ENCODE results near the gene DMTF1. TPM values are rescaled to one million over a fixed set of nuclear protein-coding genes. Genes with fewer than 3 reads are reported as not detected.

DMTF1 gene
- total and polyA plus RNA-seq, 7 donors: 8.3 to 25.3 (median 16.8) TPM

DNA sequence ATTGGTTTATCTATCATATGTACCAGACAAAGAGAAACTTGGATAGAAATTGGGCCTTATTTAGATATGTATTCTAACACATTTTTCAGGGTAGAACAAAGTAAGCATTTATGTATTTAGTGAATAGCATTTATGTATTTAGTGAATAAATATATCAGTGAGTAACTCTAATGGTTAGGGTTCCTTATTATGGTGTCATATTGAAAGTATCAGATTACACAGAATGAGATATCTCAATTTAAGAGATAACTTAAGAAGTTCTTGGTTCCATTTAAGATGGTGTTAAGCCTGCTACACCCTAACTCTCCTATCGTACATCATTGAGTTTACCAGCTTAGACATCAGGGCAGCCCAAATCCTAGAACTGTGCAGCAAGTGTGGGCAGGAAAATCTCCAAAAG, 35.9 kb upstream of the DMTF1 start:
- no peak for DNase-seq
- no peaks in the 10 kb centered on the region for H3K36me3 ChIP-seq (ENCODE audit: insufficient read depth in 1 of 2, low read depth in 1 of 2)
- H3K27me3 ChIP-seq (ENCODE audit: insufficient read depth in 3 of 3, low read length in 2 of 3): no peaks in the 10 kb centered on the region
- no peaks in the 10 kb centered on the region for H3K9me3 ChIP-seq
- TF ChIP-seq, protein P1, sequence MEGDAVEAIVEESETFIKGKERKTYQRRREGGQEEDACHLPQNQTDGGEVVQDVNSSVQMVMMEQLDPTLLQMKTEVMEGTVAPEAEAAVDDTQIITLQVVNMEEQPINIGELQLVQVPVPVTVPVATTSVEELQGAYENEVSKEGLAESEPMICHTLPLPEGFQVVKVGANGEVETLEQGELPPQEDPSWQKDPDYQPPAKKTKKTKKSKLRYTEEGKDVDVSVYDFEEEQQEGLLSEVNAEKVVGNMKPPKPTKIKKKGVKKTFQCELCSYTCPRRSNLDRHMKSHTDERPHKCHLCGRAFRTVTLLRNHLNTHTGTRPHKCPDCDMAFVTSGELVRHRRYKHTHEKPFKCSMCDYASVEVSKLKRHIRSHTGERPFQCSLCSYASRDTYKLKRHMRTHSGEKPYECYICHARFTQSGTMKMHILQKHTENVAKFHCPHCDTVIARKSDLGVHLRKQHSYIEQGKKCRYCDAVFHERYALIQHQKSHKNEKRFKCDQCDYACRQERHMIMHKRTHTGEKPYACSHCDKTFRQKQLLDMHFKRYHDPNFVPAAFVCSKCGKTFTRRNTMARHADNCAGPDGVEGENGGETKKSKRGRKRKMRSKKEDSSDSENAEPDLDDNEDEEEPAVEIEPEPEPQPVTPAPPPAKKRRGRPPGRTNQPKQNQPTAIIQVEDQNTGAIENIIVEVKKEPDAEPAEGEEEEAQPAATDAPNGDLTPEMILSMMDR (IDR thresholded peaks at IDR 0.05): no peak
- intact Hi-C loops (cut with DNase I): no loop called here
- 80 to 97% (median 95%) methylated on average over 1 of the region's 1 CpG for WGBS, 3 donors
- ATAC-seq: no peak
- H3K4me1 ChIP-seq: no peaks in the 10 kb centered on the region
- no peak overlapping the region for H3K4me3 ChIP-seq
- no peak overlapping the region for H3K27ac ChIP-seq

DNA sequence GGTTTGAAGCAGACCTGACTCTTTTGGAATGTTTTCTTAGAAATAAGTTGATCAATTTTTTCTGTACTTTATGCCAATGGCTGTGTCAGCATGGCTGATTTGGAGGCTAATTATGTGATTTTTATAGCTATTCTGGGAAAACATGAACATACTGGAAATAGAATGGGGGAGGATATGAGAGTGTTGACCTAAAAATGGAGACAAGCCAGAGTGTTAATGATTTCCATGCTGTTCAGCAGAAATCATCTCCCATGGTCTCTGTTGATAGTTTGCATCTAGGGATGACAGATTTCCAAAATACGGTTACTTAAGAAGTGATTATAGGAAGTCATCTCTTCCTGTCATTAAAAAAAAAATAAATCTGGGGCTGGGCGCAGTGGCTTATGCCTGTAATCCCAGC, 32.7 kb upstream of the DMTF1 start:
- 46 to 63% (median 50%) methylated on average over 2 of the region's 2 CpGs for WGBS, 3 donors
- intact Hi-C loops (cut with DNase I): no loop called here
- Histone ChIP-seq H3K27me3 (ENCODE audit: insufficient read depth in 3 of 3, low read length in 2 of 3) (no peaks in the 10 kb centered on the region), H3K4me3 (no peak overlapping the region), H3K27ac (no peak overlapping the region), H3K4me1 (no peaks in the 10 kb centered on the region), H3K36me3 (ENCODE audit: insufficient read depth in 1 of 2, low read depth in 1 of 2) (no peaks in the 10 kb centered on the region), H3K9me3 (no peaks in the 10 kb centered on the region)
- no peak for DNase-seq
- TF ChIP-seq, protein P1 (IDR thresholded peaks at IDR 0.05): no peak
- no peak for ATAC-seq

DNA sequence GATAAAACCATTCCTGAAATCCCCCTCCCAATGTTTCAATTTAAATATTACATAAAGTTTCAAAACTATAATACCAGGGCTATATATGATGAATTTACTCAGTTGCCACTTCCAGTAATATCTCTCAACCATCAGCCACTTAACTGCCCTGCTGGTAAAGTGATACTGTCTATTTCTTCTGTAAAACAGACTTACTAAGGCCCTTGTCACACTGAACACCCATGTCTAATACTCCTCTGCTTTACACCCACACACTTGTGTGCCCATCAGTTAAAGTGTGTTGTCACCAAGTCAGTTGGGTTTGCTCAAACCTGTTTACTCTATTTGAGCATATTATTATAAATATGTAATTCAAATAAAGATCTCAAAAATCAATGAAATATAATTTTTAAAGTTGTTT, 29.1 kb upstream of the DMTF1 start:
- TF ChIP-seq, protein P1 (IDR thresholded peaks at IDR 0.05): no peak

DNA sequence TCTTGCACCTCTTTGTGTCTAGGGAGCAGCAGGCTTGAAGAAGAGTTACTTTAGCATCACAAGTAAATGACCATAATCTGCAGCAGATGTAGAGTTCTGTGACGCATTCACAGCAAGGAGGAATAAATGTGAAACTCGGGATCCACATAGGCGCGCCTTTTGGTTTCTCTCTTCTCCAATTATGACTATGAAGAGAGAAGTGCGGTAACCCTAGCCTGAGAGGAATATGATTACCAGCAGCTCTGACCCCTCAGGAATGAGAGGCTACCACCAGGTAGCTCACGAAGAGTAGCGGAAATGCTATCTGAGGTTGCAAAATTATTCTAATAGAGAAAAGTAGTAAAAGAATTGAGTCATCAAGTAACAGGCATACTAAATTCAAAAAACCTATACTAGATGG, 25.2 kb upstream of the DMTF1 start:
- no peaks in the 10 kb centered on the region for H3K9me3 ChIP-seq
- TF ChIP-seq, protein P1 (IDR thresholded peaks at IDR 0.05): no peak
- no peaks in the 10 kb centered on the region for H3K27me3 ChIP-seq (ENCODE audit: insufficient read depth in 3 of 3, low read length in 2 of 3)
- ATAC-seq (no peak), DNase-seq (no peak)
- no peak overlapping the region for H3K27ac ChIP-seq
- WGBS, 3 donors: 95 to 97% (median 95%) methylated on average over 7 of the region's 7 CpGs
- H3K4me1 ChIP-seq: no peaks in the 10 kb centered on the region
- H3K4me3 ChIP-seq: no peak overlapping the region
- intact Hi-C loops (cut with DNase I): no loop called here
- no peaks in the 10 kb centered on the region for H3K36me3 ChIP-seq (ENCODE audit: insufficient read depth in 1 of 2, low read depth in 1 of 2)

More for the DNA sequence above, 29.1 kb upstream of the DMTF1 start:
- H3K27me3 ChIP-seq (ENCODE audit: insufficient read depth in 3 of 3, low read length in 2 of 3): no peaks in the 10 kb centered on the region
- DNase-seq: no peak
- no peaks in the 10 kb centered on the region for H3K4me1 ChIP-seq
- intact Hi-C loops (cut with DNase I): no loop called here
- no peak overlapping the region for H3K4me3 ChIP-seq
- no peak for ATAC-seq
- H3K36me3 ChIP-seq (ENCODE audit: insufficient read depth in 1 of 2, low read depth in 1 of 2): no peaks in the 10 kb centered on the region
- no peak overlapping the region for H3K27ac ChIP-seq
- H3K9me3 ChIP-seq: no peaks in the 10 kb centered on the region

DNA sequence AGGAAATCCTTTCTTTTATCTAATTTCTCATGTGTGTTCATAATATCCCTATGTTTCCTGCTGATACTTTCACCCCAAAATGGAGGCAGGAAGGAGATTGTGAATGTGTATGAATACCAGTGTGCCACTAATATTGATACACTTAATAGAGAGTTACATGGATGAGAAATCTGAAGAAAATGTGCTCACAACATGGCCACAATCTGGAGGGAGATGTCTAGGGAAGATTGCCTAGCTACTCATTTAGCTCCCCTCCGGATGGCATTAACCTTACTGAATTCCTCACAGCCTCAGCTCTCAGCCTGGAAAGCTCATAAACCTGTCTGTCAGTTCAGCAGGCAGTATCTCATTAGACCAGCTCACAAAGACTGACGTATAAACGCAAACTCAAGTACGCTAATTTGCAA, 23.4 kb upstream of the DMTF1 start:
- ATAC-seq (peak in 1 of 4 donors; percentile 21), DNase-seq (no peak)
- Histone ChIP-seq H3K4me1 (no peaks in the 10 kb centered on the region), H3K27ac (no peak overlapping the region), H3K36me3 (ENCODE audit: insufficient read depth in 1 of 2, low read depth in 1 of 2) (no peaks in the 10 kb centered on the region), H3K27me3 (ENCODE audit: insufficient read depth in 3 of 3, low read length in 2 of 3) (no peaks in the 10 kb centered on the region), H3K9me3 (no peaks in the 10 kb centered on the region), H3K4me3 (no peak overlapping the region)
- intact Hi-C loops (cut with DNase I): no loop called here
- TF ChIP-seq, protein P1 (IDR thresholded peaks at IDR 0.05): no peak
- 29 to 38% (median 29%) methylated on average over 4 of the region's 4 CpGs for WGBS, 3 donors

Measured in psoas muscle (tissue), 8 donors.